Karpas-422 (cell line): Measurements from ENCODE around the gene MYCBP2. TPM values are rescaled to one million over a fixed set of nuclear protein-coding genes. Genes with fewer than 3 reads are reported as not detected.

Experiments used
- DNase-seq: peaks from one replicate; pipeline ENCODE4 v3.0.0-alpha.2; 2015
- H2AFZ ChIP-seq: fragments of 200-600 bp; sonication (generic); 2 replicates; pipeline ENCODE4 v1.6.1; 2014; ENCODE audit warnings: antibody characterized with exemption, low read length, mixed read lengths
- H3K27ac ChIP-seq: fragments of 200-600 bp; sonication (generic); 2 replicates; pipeline ENCODE4 v1.5.1; 2014; ENCODE audit warnings: mild to moderate bottlenecking, low read length, moderate library complexity
- H3K27me3 ChIP-seq: fragments of 200-600 bp; sonication (generic); 2 replicates; pipeline ENCODE4 v1.6.1; 2014; ENCODE audit warnings: low read length, mixed read lengths
- H3K36me3 ChIP-seq: fragments of 200-600 bp; sonication (generic); 2 replicates; pipeline ENCODE4 v1.6.1; 2014; ENCODE audit warnings: low read length, mixed read lengths; ENCODE audit not compliant: insufficient read depth
- H3K4me1 ChIP-seq: fragments of 200-600 bp; sonication (generic); 2 replicates; pipeline ENCODE4 v1.6.1; 2014; ENCODE audit warnings: mild to moderate bottlenecking, low read length, mixed read lengths
- H3K4me2 ChIP-seq: fragments of 200-600 bp; sonication (generic); 2 replicates; pipeline ENCODE4 v1.6.1; 2014; ENCODE audit warnings: low read length, low read depth, mild to moderate bottlenecking; ENCODE audit not compliant: poor library complexity, severe bottlenecking
- H3K4me3 ChIP-seq: fragments of 200-600 bp; sonication (generic); 2 replicates; pipeline ENCODE4 v1.5.1; 2014; ENCODE audit warnings: mild to moderate bottlenecking, antibody characterized with exemption, low read length, mixed read lengths
- H3K79me2 ChIP-seq: fragments of 200-600 bp; sonication (generic); 2 replicates; pipeline ENCODE4 v1.6.1; 2014; ENCODE audit warnings: mild to moderate bottlenecking, low read length, mixed read lengths
- H3K9ac ChIP-seq: fragments of 200-600 bp; sonication (generic); 2 replicates; pipeline ENCODE4 v1.6.0; 2014; ENCODE audit warnings: low read length
- H3K9me2 ChIP-seq: fragments of 200-600 bp; sonication (generic), shearing (Covaris generic); replicated peaks from 2 replicates; pipeline ENCODE4 v1.6.0; 2014; ENCODE audit warnings: mild to moderate bottlenecking, low read length, moderate library complexity; ENCODE audit not compliant: insufficient read depth
- H3K9me3 ChIP-seq: fragments of 300-700, 200-600 bp; sonication (generic); 2 replicates; pipeline ENCODE4 v1.6.1; 2014; ENCODE audit warnings: low read length, mixed read lengths
- H4K20me1 ChIP-seq: fragments of 200-600 bp; sonication (generic); 2 replicates; pipeline ENCODE4 v1.6.1; 2014; ENCODE audit warnings: mild to moderate bottlenecking, antibody characterized with exemption, low read length, low read depth; ENCODE audit not compliant: insufficient read depth
- total RNA-seq: library from RNA; depleted of rRNA; stranded (reverse); fragments of >200 nt; shearing (Covaris generic); gene quantifications from 2 replicates; pipeline ENCODE4 v1.2.3, GENCODE V29; 2014; ENCODE audit warnings: low replicate concordance

MYCBP2 gene
- total RNA-seq, 1 experiment from 2014 or later, result 188 TPM

- Histone ChIP-seq H4K20me1 (no peaks in the 10 kb centered on the region), H3K27me3 (no peaks in the 10 kb centered on the region), H3K9me2 (no peaks in the 10 kb centered on the region), H3K4me1 (no peaks in the 10 kb centered on the region), H3K9ac (no peak overlapping the region), H3K79me2 (no peaks in the 10 kb centered on the region), H3K4me3 (no peak overlapping the region), H3K36me3 (peaks cover 31% of the 10 kb centered on the region; the same call in 1 of the 2 replicates), H3K9me3 (no peaks in the 10 kb centered on the region), H3K27ac (no peak overlapping the region), H2AFZ (no peak overlapping the region), H3K4me2 (no peak overlapping the region)
- no peak for DNase-seq
Measured at GRCh38 chr13:77047649-77048343, 279.1 kb downstream of the MYCBP2 start.

- H2AFZ ChIP-seq, result no peak overlapping the region
- no peak for DNase-seq
- no peaks in the 10 kb centered on the region for H3K9me2 ChIP-seq
Measured at GRCh38 chr13:77042566-77043177, 284.2 kb downstream of the MYCBP2 start.

GRCh38 chr13:77040835-77041234 lies 286.1 kb downstream of the MYCBP2 start:
- Histone ChIP-seq H2AFZ (no peak overlapping the region), H3K9ac (no peak overlapping the region), H3K4me2 (no peak overlapping the region), H3K9me3 (no peaks in the 10 kb centered on the region), H4K20me1 (no peaks in the 10 kb centered on the region), H3K27ac (no peak overlapping the region), H3K4me1 (no peaks in the 10 kb centered on the region), H3K4me3 (no peak overlapping the region), H3K27me3 (no peaks in the 10 kb centered on the region), H3K79me2 (no peaks in the 10 kb centered on the region), H3K36me3 (peaks cover 9% of the 10 kb centered on the region; the same call in 1 of the 2 replicates), H3K9me2 (no peaks in the 10 kb centered on the region)
- DNase-seq, result no peak

More at GRCh38 chr13:77042566-77043177, 284.2 kb downstream of the MYCBP2 start:
- Histone ChIP-seq H3K4me2 (no peak overlapping the region), H3K4me3 (no peak overlapping the region), H3K4me1 (no peaks in the 10 kb centered on the region), H3K9me3 (no peaks in the 10 kb centered on the region), H3K9ac (no peak overlapping the region), H3K27ac (no peak overlapping the region), H3K36me3 (peaks cover 17% of the 10 kb centered on the region; the same call in 1 of the 2 replicates), H4K20me1 (no peaks in the 10 kb centered on the region), H3K27me3 (no peaks in the 10 kb centered on the region), H3K79me2 (no peaks in the 10 kb centered on the region)

GRCh38 chr13:77040076-77040475 lies 286.8 kb downstream of the MYCBP2 start:
- H3K36me3 ChIP-seq, result peaks cover 7% of the 10 kb centered on the region; the same call in 1 of the 2 replicates
- no peaks in the 10 kb centered on the region for H3K9me3 ChIP-seq
- no peak overlapping the region for H3K9ac ChIP-seq
- H3K27ac ChIP-seq, result no peak overlapping the region
- H3K4me3 ChIP-seq, result no peak overlapping the region
- no peak overlapping the region for H3K4me2 ChIP-seq
- no peaks in the 10 kb centered on the region for H3K27me3 ChIP-seq
- H3K4me1 ChIP-seq, result no peaks in the 10 kb centered on the region
- no peaks in the 10 kb centered on the region for H3K79me2 ChIP-seq
- no peak overlapping the region for H2AFZ ChIP-seq
- no peaks in the 10 kb centered on the region for H4K20me1 ChIP-seq
- DNase-seq, result no peak
- H3K9me2 ChIP-seq, result no peaks in the 10 kb centered on the region

GRCh38 chr13:77038907-77039480 lies 287.9 kb downstream of the MYCBP2 start:
- H3K4me3 ChIP-seq, result no peak overlapping the region
- no peaks in the 10 kb centered on the region for H3K9me3 ChIP-seq
- no peak overlapping the region for H3K4me2 ChIP-seq
- no peaks in the 10 kb centered on the region for H3K36me3 ChIP-seq
- H3K27me3 ChIP-seq, result no peaks in the 10 kb centered on the region
- no peaks in the 10 kb centered on the region for H3K79me2 ChIP-seq
- no peaks in the 10 kb centered on the region for H4K20me1 ChIP-seq
- H3K27ac ChIP-seq, result no peak overlapping the region
- no peaks in the 10 kb centered on the region for H3K4me1 ChIP-seq
- no peaks in the 10 kb centered on the region for H3K9me2 ChIP-seq
- no peak overlapping the region for H2AFZ ChIP-seq
- DNase-seq, result no peak
- H3K9ac ChIP-seq, result no peak overlapping the region

- Histone ChIP-seq H3K9ac (no peak overlapping the region), H3K79me2 (no peaks in the 10 kb centered on the region), H3K4me3 (no peak overlapping the region), H2AFZ (no peak overlapping the region), H3K27me3 (no peaks in the 10 kb centered on the region), H3K36me3 (no peaks in the 10 kb centered on the region), H3K4me2 (no peak overlapping the region), H4K20me1 (no peaks in the 10 kb centered on the region), H3K27ac (no peak overlapping the region), H3K9me3 (no peaks in the 10 kb centered on the region), H3K9me2 (no peaks in the 10 kb centered on the region), H3K4me1 (no peaks in the 10 kb centered on the region)
- DNase-seq, result no peak
Measured at GRCh38 chr13:77036279-77036678, 290.6 kb downstream of the MYCBP2 start.

GRCh38 chr13:77034881-77035280 lies 292.0 kb downstream of the MYCBP2 start:
- H4K20me1 ChIP-seq, result no peaks in the 10 kb centered on the region
- no peak overlapping the region for H3K4me2 ChIP-seq
- H3K4me1 ChIP-seq, result no peaks in the 10 kb centered on the region
- H3K36me3 ChIP-seq, result no peaks in the 10 kb centered on the region
- H3K27me3 ChIP-seq, result no peaks in the 10 kb centered on the region
- H2AFZ ChIP-seq, result no peak overlapping the region
- H3K79me2 ChIP-seq, result no peaks in the 10 kb centered on the region
- H3K4me3 ChIP-seq, result no peak overlapping the region
- no peaks in the 10 kb centered on the region for H3K9me2 ChIP-seq
- H3K27ac ChIP-seq, result no peak overlapping the region
- DNase-seq, result no peak
- no peak overlapping the region for H3K9ac ChIP-seq
- H3K9me3 ChIP-seq, result no peaks in the 10 kb centered on the region

- Histone ChIP-seq H2AFZ (no peak overlapping the region), H3K4me2 (no peak overlapping the region), H4K20me1 (no peaks in the 10 kb centered on the region), H3K4me3 (no peak overlapping the region), H3K9me2 (no peaks in the 10 kb centered on the region), H3K4me1 (no peaks in the 10 kb centered on the region), H3K9me3 (no peaks in the 10 kb centered on the region), H3K27me3 (no peaks in the 10 kb centered on the region), H3K27ac (no peak overlapping the region), H3K79me2 (no peaks in the 10 kb centered on the region), H3K36me3 (no peaks in the 10 kb centered on the region), H3K9ac (no peak overlapping the region)
- no peak for DNase-seq
Measured at GRCh38 chr13:77033717-77034302, 293.1 kb downstream of the MYCBP2 start.
